Caco-2 (cell line): Measurements from ENCODE around the gene AMBRA1. TPM values are rescaled to one million over a fixed set of nuclear protein-coding genes. Genes with fewer than 3 reads are reported as not detected.

Experiments
- Bru-seq: library from RNA; stranded (reverse); fragments of 400-500 nt; gene quantifications from one replicate; lab custom pipeline; 2021; lab: Mats Ljungman, UMichigan
- BruChase-seq, 2 experiments: library from RNA; stranded (reverse); fragments of 400-500 nt; gene quantifications; one replicate each; lab custom pipeline; 2021; lab: Mats Ljungman, UMichigan
- BruUV-seq: library from RNA; stranded (reverse); fragments of 400-500 nt; replicated peaks from 2 replicates; lab custom pipeline; 2021; lab: Mats Ljungman, UMichigan
- CTCF ChIA-PET: fragments of 300-600 bp; sonication (Branson Sonifier 250); formaldehyde crosslinking; loops from one replicate; lab custom pipeline; 2022; ENCODE audit warnings: antibody characterized with exemption; lab: Charles Lee
- POLR2A ChIA-PET: fragments of 300-600 bp; sonication (Branson Sonifier 250); formaldehyde crosslinking; loops from one replicate; lab custom pipeline; 2022; ENCODE audit warnings: antibody characterized with exemption; lab: Charles Lee
- DNase-seq, 2 experiments: peaks; one replicate each; pipeline versions ENCODE4 v3.0.0 to v3.0.0-alpha.2; 2020 to 2022
- H3K27me3 ChIP-seq: replicated peaks from 2 replicates; pipeline ENCODE4 v1.6.0; 2011; ENCODE audit warnings: low read length; ENCODE audit not compliant: control insufficient read depth, insufficient read depth
- H3K36me3 ChIP-seq: 2 replicates; pipeline ENCODE4 v1.5.1; 2011; ENCODE audit warnings: low read length; ENCODE audit not compliant: control insufficient read depth, insufficient read depth
- H3K4me1 ChIP-seq: fragments of 250-450 bp; sonication (Bioruptor Pico); 2 replicates; pipeline ENCODE4 v1.5.1; 2020; ENCODE audit warnings: mild to moderate bottlenecking
- H3K4me3 ChIP-seq: 2 replicates; pipeline ENCODE4 v1.5.1; 2011; ENCODE audit warnings: low read depth, mild to moderate bottlenecking, control low read depth, low read length
- H3K9me3 ChIP-seq: fragments of 250-450 bp; sonication (Bioruptor Pico); 2 replicates; pipeline ENCODE4 v1.5.1; 2020; ENCODE audit warnings: mild to moderate bottlenecking, moderate library complexity
- H3K27ac Mint-ChIP-seq: one replicate; pipeline ENCODE4 v1.8.0; 2022; ENCODE audit warnings: mixed read lengths; ENCODE audit not compliant: unreplicated experiment
- H3K27me3 Mint-ChIP-seq: one replicate; pipeline ENCODE4 v1.8.0; 2022; ENCODE audit warnings: mixed read lengths; ENCODE audit not compliant: insufficient read depth, unreplicated experiment
- H3K36me3 Mint-ChIP-seq: one replicate; pipeline ENCODE4 v1.8.0; 2022; ENCODE audit warnings: mild to moderate bottlenecking, mixed read lengths; ENCODE audit not compliant: insufficient read depth, unreplicated experiment
- H3K4me1 Mint-ChIP-seq: one replicate; pipeline ENCODE4 v1.8.0; 2022; ENCODE audit warnings: low read depth, mixed read lengths; ENCODE audit not compliant: unreplicated experiment
- H3K4me3 Mint-ChIP-seq: one replicate; pipeline ENCODE4 v1.8.0; 2022; ENCODE audit warnings: mild to moderate bottlenecking, moderate library complexity, mixed read lengths; ENCODE audit not compliant: unreplicated experiment
- H3K9me3 Mint-ChIP-seq: one replicate; pipeline ENCODE4 v1.8.0; 2022; ENCODE audit warnings: mixed read lengths; ENCODE audit not compliant: unreplicated experiment
- intact Hi-C: fragments of 100-400 bp; cut with micrococcal nuclease; formaldehyde crosslinking; loops from one replicate; pipeline ENCODE4 v1.10.0; 2022; ENCODE audit not compliant: unreplicated experiment
- long read RNA-seq: library from polyadenylated mRNA; stranded (forward); transcript quantifications from one replicate; pipeline ENCODE4 v2.0.0, GENCODE V29; 2022
- total RNA-seq: library from RNA; stranded (reverse); gene quantifications from 2 replicates; pipeline ENCODE4 v1.2.3, GENCODE V29; 2022
- TF ChIP-seq, protein P1 (sequence below), 2 experiments: fragments of 200-600 bp in 1 of 2; IDR thresholded peaks; 1 replicate in 1 of 2; 2 replicates in 1 of 2; pipeline versions ENCODE4 v1.5.1 to v1.8.0; 2011 to 2022; ENCODE audit warnings: antibody characterized with exemption in 1 of 2, control low read depth in 1 of 2, inconsistent platforms in 1 of 2, low read depth in 1 of 2, low read length in 1 of 2, mild to moderate bottlenecking in 1 of 2, moderate library complexity in 1 of 2; ENCODE audit not compliant: insufficient read depth in 1 of 2, severe bottlenecking in 1 of 2, unreplicated experiment in 1 of 2

AMBRA1 gene, protein sequence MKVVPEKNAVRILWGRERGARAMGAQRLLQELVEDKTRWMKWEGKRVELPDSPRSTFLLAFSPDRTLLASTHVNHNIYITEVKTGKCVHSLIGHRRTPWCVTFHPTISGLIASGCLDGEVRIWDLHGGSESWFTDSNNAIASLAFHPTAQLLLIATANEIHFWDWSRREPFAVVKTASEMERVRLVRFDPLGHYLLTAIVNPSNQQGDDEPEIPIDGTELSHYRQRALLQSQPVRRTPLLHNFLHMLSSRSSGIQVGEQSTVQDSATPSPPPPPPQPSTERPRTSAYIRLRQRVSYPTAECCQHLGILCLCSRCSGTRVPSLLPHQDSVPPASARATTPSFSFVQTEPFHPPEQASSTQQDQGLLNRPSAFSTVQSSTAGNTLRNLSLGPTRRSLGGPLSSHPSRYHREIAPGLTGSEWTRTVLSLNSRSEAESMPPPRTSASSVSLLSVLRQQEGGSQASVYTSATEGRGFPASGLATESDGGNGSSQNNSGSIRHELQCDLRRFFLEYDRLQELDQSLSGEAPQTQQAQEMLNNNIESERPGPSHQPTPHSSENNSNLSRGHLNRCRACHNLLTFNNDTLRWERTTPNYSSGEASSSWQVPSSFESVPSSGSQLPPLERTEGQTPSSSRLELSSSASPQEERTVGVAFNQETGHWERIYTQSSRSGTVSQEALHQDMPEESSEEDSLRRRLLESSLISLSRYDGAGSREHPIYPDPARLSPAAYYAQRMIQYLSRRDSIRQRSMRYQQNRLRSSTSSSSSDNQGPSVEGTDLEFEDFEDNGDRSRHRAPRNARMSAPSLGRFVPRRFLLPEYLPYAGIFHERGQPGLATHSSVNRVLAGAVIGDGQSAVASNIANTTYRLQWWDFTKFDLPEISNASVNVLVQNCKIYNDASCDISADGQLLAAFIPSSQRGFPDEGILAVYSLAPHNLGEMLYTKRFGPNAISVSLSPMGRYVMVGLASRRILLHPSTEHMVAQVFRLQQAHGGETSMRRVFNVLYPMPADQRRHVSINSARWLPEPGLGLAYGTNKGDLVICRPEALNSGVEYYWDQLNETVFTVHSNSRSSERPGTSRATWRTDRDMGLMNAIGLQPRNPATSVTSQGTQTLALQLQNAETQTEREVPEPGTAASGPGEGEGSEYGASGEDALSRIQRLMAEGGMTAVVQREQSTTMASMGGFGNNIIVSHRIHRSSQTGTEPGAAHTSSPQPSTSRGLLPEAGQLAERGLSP (N-terminal part only)
- total RNA-seq = 48.1 and 51.5 TPM in 2 replicates
- percentile 86 among the genes with signal in this experiment for Bru-seq, nascent RNA
- BruChase-seq, experiment 1, labeled RNA remaining after a 2-hour chase = percentile 77 among the genes with signal in this experiment
- BruChase-seq, experiment 2, labeled RNA remaining after a 6-hour chase = percentile 76 among the genes with signal in this experiment
- long read RNA-seq, partial matches to known transcripts = 7 of 13 reads
- long read RNA-seq, other reads (novel, unspliced or antisense) = 6 of 13 reads

DNA sequence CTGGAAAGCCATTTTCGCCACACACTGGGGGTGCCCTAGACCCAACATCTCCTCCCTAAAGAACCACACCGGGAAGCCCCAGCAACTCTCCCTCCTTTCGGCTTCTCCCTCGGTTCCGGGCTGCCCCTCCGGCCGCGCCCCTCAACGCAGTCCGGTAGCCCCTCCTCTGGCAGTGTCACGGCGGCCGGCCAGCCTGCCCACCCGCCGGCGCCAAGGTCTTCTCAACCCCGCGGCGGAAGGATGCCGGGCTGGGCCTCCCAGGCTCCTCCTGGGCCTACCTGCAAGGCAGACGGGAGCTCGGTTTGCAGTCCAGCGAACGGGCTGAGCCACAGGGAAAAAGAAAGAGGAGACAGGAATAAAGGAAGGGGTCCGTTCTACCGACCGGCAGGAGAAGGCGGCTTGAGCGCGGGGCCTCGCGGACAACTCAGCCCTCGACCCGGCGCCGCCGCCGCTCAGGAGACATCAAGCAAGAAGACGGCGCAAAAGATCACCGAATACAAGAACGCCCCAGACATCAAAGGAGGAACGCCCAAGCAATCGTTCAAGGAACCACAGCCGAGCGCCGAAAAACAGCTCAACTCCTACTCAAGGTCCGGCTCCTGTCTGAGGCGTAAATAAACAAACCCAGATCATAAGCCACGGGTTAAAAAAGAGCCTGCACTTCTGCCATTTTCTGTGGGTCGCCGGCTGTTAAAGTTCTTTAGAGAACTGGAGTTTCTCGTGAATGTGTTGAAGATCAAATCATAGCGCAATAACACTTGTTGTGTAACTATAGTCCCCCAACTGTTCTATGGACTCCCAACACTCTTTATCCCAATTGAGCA, at the start of gene AMBRA1:
TSS of gene AMBRA1 (minus strand) at position 474 of the 824 bp plus-strand sequence. CDS start 45,643 bp downstream, outside the sequence.
- H3K4me1 Mint-ChIP-seq = peaks cover 24% of the 10 kb centered on the region
- no peaks in the 10 kb centered on the region for H3K27me3 ChIP-seq
- H3K36me3 Mint-ChIP-seq = peaks cover 7% of the 10 kb centered on the region
- H3K9me3 Mint-ChIP-seq = no peaks in the 10 kb centered on the region
- ChIA-PET POLR2A (interaction anchor here (0.6 to 2.2 kb wide), 9 partner anchors 18 to 123 kb away, joined by 3 to 11 read pairs (median 5); partner anchors contain the start of genes ARHGAP1, ATG13, HARBI1 and ZNF408), CTCF (interaction anchor here (1.4 kb wide), 1 partner anchor 104 kb away, joined by 5 read pairs; no protein-coding TSS in a partner anchor)
- peak; percentile 93 for DNase-seq
- no peaks in the 10 kb centered on the region for H3K27me3 Mint-ChIP-seq
- TF ChIP-seq, protein P1, sequence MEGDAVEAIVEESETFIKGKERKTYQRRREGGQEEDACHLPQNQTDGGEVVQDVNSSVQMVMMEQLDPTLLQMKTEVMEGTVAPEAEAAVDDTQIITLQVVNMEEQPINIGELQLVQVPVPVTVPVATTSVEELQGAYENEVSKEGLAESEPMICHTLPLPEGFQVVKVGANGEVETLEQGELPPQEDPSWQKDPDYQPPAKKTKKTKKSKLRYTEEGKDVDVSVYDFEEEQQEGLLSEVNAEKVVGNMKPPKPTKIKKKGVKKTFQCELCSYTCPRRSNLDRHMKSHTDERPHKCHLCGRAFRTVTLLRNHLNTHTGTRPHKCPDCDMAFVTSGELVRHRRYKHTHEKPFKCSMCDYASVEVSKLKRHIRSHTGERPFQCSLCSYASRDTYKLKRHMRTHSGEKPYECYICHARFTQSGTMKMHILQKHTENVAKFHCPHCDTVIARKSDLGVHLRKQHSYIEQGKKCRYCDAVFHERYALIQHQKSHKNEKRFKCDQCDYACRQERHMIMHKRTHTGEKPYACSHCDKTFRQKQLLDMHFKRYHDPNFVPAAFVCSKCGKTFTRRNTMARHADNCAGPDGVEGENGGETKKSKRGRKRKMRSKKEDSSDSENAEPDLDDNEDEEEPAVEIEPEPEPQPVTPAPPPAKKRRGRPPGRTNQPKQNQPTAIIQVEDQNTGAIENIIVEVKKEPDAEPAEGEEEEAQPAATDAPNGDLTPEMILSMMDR (IDR thresholded peaks at IDR 0.05; ENCODE audit: insufficient read depth in 1 of 2, low read depth in 1 of 2, low read length in 1 of 2, severe bottlenecking in 1 of 2, unreplicated experiment in 1 of 2) = no peak
- no peaks in the 10 kb centered on the region for H3K9me3 ChIP-seq
- H3K4me3 ChIP-seq = peak within 1 kb of the TSS; percentile 79
- H3K27ac Mint-ChIP-seq = peak within 1 kb of the TSS; percentile 91
- H3K36me3 ChIP-seq = no peaks in the 10 kb centered on the region
- peak within 1 kb of the TSS; percentile 96 for H3K4me3 Mint-ChIP-seq
- TSS peak; percentile 54 for BruUV-seq
- intact Hi-C loops = loop anchor here (1.0 kb wide), 2 partner anchors 24 to 39 kb away; partner anchors contain the start of genes ATG13 and HARBI1
- H3K4me1 ChIP-seq = peaks cover 42% of the 10 kb centered on the region

DNA sequence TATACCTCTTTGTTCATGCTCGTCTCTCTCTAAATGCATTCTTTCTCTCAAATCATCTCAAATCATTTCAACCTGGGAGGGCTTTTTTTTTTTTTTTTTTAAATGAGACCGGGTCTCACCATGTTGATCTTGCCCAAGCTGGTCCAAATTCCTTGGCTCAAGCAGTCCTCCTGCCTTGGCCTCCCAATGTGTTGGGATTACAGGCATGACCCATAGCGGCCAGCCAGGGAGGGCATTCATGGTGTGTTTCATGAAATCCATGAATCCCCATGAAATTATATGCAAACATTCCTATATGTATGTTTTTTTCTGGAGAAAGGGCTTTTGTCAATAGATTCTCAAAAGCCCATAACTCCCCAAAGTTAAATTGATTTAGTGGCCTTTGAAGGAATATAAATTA, 49.7 kb upstream of the AMBRA1 start:
- peaks cover 45% of the 10 kb centered on the region for H3K36me3 Mint-ChIP-seq
- H3K27me3 ChIP-seq = no peaks in the 10 kb centered on the region
- peaks cover 3% of the 10 kb centered on the region; the same call in 1 of the 2 replicates for H3K36me3 ChIP-seq
- DNase-seq = no peak
- intact Hi-C loops = no loop called here
- H3K4me3 ChIP-seq = no peak overlapping the region
- ChIA-PET POLR2A (interaction anchor here (0.6 kb wide), 1 partner anchor 55 kb away, joined by 17 read pairs; no protein-coding TSS in a partner anchor), CTCF (no interaction called here)
- H3K27me3 Mint-ChIP-seq = no peaks in the 10 kb centered on the region
- H3K9me3 ChIP-seq = no peaks in the 10 kb centered on the region
- TF ChIP-seq, protein P1 (IDR thresholded peaks at IDR 0.05; ENCODE audit: insufficient read depth in 1 of 2, low read depth in 1 of 2, low read length in 1 of 2, severe bottlenecking in 1 of 2, unreplicated experiment in 1 of 2) = no peak
- peaks cover 19% of the 10 kb centered on the region for H3K4me1 Mint-ChIP-seq
- BruUV-seq = no TSS peak
- no peak overlapping the region for H3K4me3 Mint-ChIP-seq
- no peaks in the 10 kb centered on the region for H3K9me3 Mint-ChIP-seq
- peaks cover 21% of the 10 kb centered on the region for H3K4me1 ChIP-seq
- no peak overlapping the region for H3K27ac Mint-ChIP-seq
